Calu3 (cell line): Measurements from ENCODE around the gene TBC1D22B. TPM values are rescaled to one million over a fixed set of nuclear protein-coding genes. Genes with fewer than 3 reads are reported as not detected.
"Not testable (repeated sequence)": the region's sequence is repeated elsewhere in the genome, so short reads cannot be mapped to it uniquely, and the experiment has no call there.

Experiments
- BruUV-seq: library from RNA; stranded (reverse); fragments of 400-500 nt; replicated peaks from 2 replicates; lab custom pipeline; 2021; lab: Mats Ljungman, UMichigan
- CTCF ChIA-PET: fragments of 300-600 bp; sonication (Branson Sonifier 250); formaldehyde crosslinking; loops from one replicate; lab custom pipeline; 2022; ENCODE audit warnings: antibody characterized with exemption; lab: Charles Lee
- DNase-seq: peaks from one replicate; pipeline ENCODE4 v3.0.0; 2022
- H3K27ac Mint-ChIP-seq: one replicate; pipeline ENCODE4 v1.8.0; 2022; ENCODE audit warnings: mixed read lengths; ENCODE audit not compliant: unreplicated experiment
- H3K27me3 Mint-ChIP-seq: one replicate; pipeline ENCODE4 v1.8.0; 2022; ENCODE audit warnings: mixed read lengths; ENCODE audit not compliant: unreplicated experiment
- H3K36me3 Mint-ChIP-seq: one replicate; pipeline ENCODE4 v1.8.0; 2022; ENCODE audit warnings: mild to moderate bottlenecking, moderate library complexity, mixed read lengths; ENCODE audit not compliant: insufficient read depth, unreplicated experiment
- H3K4me1 Mint-ChIP-seq: one replicate; pipeline ENCODE4 v1.8.0; 2022; ENCODE audit warnings: mild to moderate bottlenecking, low read depth, mixed read lengths; ENCODE audit not compliant: unreplicated experiment
- H3K4me3 Mint-ChIP-seq: one replicate; pipeline ENCODE4 v1.8.0; 2022; ENCODE audit warnings: mild to moderate bottlenecking, low read depth, moderate library complexity, mixed read lengths; ENCODE audit not compliant: unreplicated experiment
- H3K9me3 Mint-ChIP-seq: one replicate; pipeline ENCODE4 v1.8.0; 2022; ENCODE audit warnings: low read depth, mixed read lengths; ENCODE audit not compliant: unreplicated experiment
- CTCF ChIP-seq: fragments of 200-600 bp; IDR thresholded peaks from one replicate; pipeline ENCODE4 v1.8.0; 2022; ENCODE audit warnings: antibody characterized with exemption; ENCODE audit not compliant: unreplicated experiment
- intact Hi-C: fragments of 100-400 bp; cut with micrococcal nuclease; formaldehyde crosslinking; loops from one replicate; pipeline ENCODE4 v1.10.0; 2022; ENCODE audit not compliant: unreplicated experiment
- total RNA-seq: library from RNA; stranded (reverse); gene quantifications from 2 replicates; pipeline ENCODE4 v1.2.3, GENCODE V29; 2022

Gene TBC1D22B
- total RNA-seq, 1 experiment from 2014 or later: 14.6 TPM

GRCh38 chr6:37303891-37304503 is 46.4 kb downstream of the TBC1D22B start:
- intact Hi-C loops: no loop called here
- peaks cover 4% of the 10 kb centered on the region for H3K36me3 Mint-ChIP-seq
- no peak overlapping the region for H3K27ac Mint-ChIP-seq
- no peaks in the 10 kb centered on the region for H3K4me1 Mint-ChIP-seq
- CTCF ChIA-PET: interaction anchor here (0.5 kb wide), 1 partner anchor 554 kb away, joined by 3 read pairs; no protein-coding TSS in a partner anchor
- no peak overlapping the region for H3K4me3 Mint-ChIP-seq
- no peaks in the 10 kb centered on the region for H3K9me3 Mint-ChIP-seq
- peak; percentile 56 for TF ChIP-seq CTCF
- no TSS peak for BruUV-seq
- no peaks in the 10 kb centered on the region for H3K27me3 Mint-ChIP-seq
- peak; percentile 32 for DNase-seq

GRCh38 chr6:37304766-37305165 is 47.2 kb downstream of the TBC1D22B start:
- H3K27ac Mint-ChIP-seq: no peak overlapping the region
- H3K36me3 Mint-ChIP-seq: peaks cover 9% of the 10 kb centered on the region
- no peak overlapping the region for H3K4me3 Mint-ChIP-seq
- CTCF ChIA-PET: no interaction called here
- H3K4me1 Mint-ChIP-seq: no peaks in the 10 kb centered on the region
- no peaks in the 10 kb centered on the region for H3K9me3 Mint-ChIP-seq
- intact Hi-C loops: no loop called here
- H3K27me3 Mint-ChIP-seq: no peaks in the 10 kb centered on the region
- BruUV-seq: no TSS peak
- no peak for TF ChIP-seq CTCF
- no peak for DNase-seq

GRCh38 chr6:37305841-37306425 is 48.4 kb downstream of the TBC1D22B start:
- CTCF ChIA-PET: interaction anchor here (0.5 kb wide), 1 partner anchor 25 kb away, joined by 3 read pairs; no protein-coding TSS in a partner anchor
- H3K9me3 Mint-ChIP-seq: no peaks in the 10 kb centered on the region
- no peak for DNase-seq
- no peaks in the 10 kb centered on the region for H3K4me1 Mint-ChIP-seq
- no peaks in the 10 kb centered on the region for H3K27me3 Mint-ChIP-seq
- no peak overlapping the region for H3K4me3 Mint-ChIP-seq
- H3K36me3 Mint-ChIP-seq: peaks cover 9% of the 10 kb centered on the region
- no peak for TF ChIP-seq CTCF
- BruUV-seq: no TSS peak
- no peak overlapping the region for H3K27ac Mint-ChIP-seq
- intact Hi-C loops: no loop called here

- peaks cover 9% of the 10 kb centered on the region for H3K36me3 Mint-ChIP-seq
- H3K4me1 Mint-ChIP-seq: no peaks in the 10 kb centered on the region
- H3K4me3 Mint-ChIP-seq: no peak overlapping the region
- no peaks in the 10 kb centered on the region for H3K9me3 Mint-ChIP-seq
- TF ChIP-seq CTCF: no peak
- intact Hi-C loops: no loop called here
- DNase-seq: no peak
- no peak overlapping the region for H3K27ac Mint-ChIP-seq
- no peaks in the 10 kb centered on the region for H3K27me3 Mint-ChIP-seq
- CTCF ChIA-PET: no interaction called here
- no TSS peak for BruUV-seq
Observed at GRCh38 chr6:37306624-37307222, 49.2 kb downstream of the TBC1D22B start.

- H3K36me3 Mint-ChIP-seq, H3K27ac Mint-ChIP-seq, BruUV-seq, H3K4me3 Mint-ChIP-seq, H3K4me1 Mint-ChIP-seq, H3K27me3 Mint-ChIP-seq, H3K9me3 Mint-ChIP-seq, intact Hi-C loops, DNase-seq: not testable (repeated sequence)
- CTCF ChIA-PET: interaction anchor here (0.6 kb wide), 1 partner anchor 163 kb away, joined by 3 read pairs; no protein-coding TSS in a partner anchor
Observed at GRCh38 chr6:37307484-37307883, 49.9 kb downstream of the TBC1D22B start.
